Right lobe of liver (tissue), 4 donors: ENCODE results near the gene CARF.

ENCODE experiments used
- CTCF ChIP-seq, 4 donors: fragments of 200-600 bp in 3 of 4; fragments of 450-650 bp in 1 of 4; IDR thresholded peaks; one replicate each; pipeline versions ENCODE4 v1.5.1 to v1.8.0; 2016 to 2022; ENCODE audit warnings: antibody characterized with exemption in 4 of 4, mild to moderate bottlenecking in 2 of 4
- POLR2A ChIP-seq: fragments of 450-650 bp; IDR thresholded peaks from one replicate; pipeline ENCODE4 v1.6.1; 2017; ENCODE audit warnings: antibody characterized with exemption, mild to moderate bottlenecking
- donor health status: DM: no; HTN: no; CAD: no.
- donor health status: DM: no; HTN: no; CAD: no.
- donor health status: DM: no; HTN: yes; CAD: no.

GRCh38 chr2:202989749-202990148 is 77.7 kb downstream of the CARF start:
- TF ChIP-seq POLR2A (no peak), CTCF (IDR thresholded peaks at IDR 0.05) (no peak)
